Measurements from ENCODE around the gene SLC8A1.

DNA sequence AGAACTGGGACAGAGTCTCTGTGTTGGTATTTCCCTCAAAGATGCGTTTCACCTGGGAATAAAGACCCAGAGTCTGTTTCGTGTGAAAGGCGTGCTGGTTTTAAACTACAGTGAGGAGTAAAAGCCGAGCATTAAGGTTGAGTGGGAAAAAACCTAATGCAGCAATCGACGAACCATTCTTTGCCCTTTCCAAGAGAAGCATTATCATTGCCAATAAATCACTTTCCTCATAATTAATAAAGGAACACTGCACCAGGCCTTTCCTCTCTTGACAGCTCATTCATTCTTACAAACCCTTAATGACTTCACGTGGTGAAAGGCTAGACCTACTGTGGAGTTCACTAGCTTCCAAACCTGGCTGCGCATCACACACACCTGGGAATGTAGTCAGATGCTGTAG is 896 bp upstream of the SLC8A1 start:
- TF ChIP-seq CTCF (IDR thresholded peaks at IDR 0.05) = no peak
- no peak for TF ChIP-seq POLR2A (IDR thresholded peaks at IDR 0.05)

Measured in tibial nerve (tissue), 3 donors.